Keratinocyte (primary cell): Measurements from ENCODE around the gene NGLY1. TPM values are rescaled to one million over a fixed set of nuclear protein-coding genes. Genes with fewer than 3 reads are reported as not detected.

Experiments
- DNase-seq: peaks from one replicate; pipeline ENCODE4 v3.0.0-alpha.2; 2011; ENCODE audit warnings: low read depth, missing footprints, low spot score
- FAIRE-seq: peaks from 2 replicates; lab custom pipeline; 2011; peaks lifted over from hg19 to GRCh38; lab: Jason Lieb, UNC
- H2AFZ ChIP-seq: 2 replicates; pipeline ENCODE4 v1.6.0; 2012; ENCODE audit warnings: low read length, control low read depth, inconsistent platforms; ENCODE audit not compliant: control insufficient read depth
- H3K27ac ChIP-seq: 2 replicates; pipeline ENCODE4 v1.5.1; 2011; ENCODE audit warnings: low read length; ENCODE audit not compliant: control insufficient read depth, insufficient read depth
- H3K27me3 ChIP-seq: 3 replicates; pipeline ENCODE4 v1.6.0; 2011; ENCODE audit warnings: low read length; ENCODE audit not compliant: control insufficient read depth, insufficient read depth; ENCODE audit errors: extremely low read depth
- H3K36me3 ChIP-seq, 2 experiments: 2 replicates in 1 of 2; 3 replicates in 1 of 2; pipeline ENCODE4 v1.5.1; 2011; ENCODE audit warnings: low read length in 2 of 2, mild to moderate bottlenecking in 1 of 2; ENCODE audit not compliant: control insufficient read depth in 2 of 2, insufficient read depth in 2 of 2; ENCODE audit errors: extremely low read depth in 1 of 2
- H3K4me1 ChIP-seq: 3 replicates; pipeline ENCODE4 v1.5.1; 2011; ENCODE audit warnings: low read length; ENCODE audit not compliant: control insufficient read depth, insufficient read depth; ENCODE audit errors: extremely low read depth
- H3K4me2 ChIP-seq: 3 replicates; pipeline ENCODE4 v1.6.0; 2011; ENCODE audit warnings: low read depth, low read length; ENCODE audit not compliant: control insufficient read depth, insufficient read depth; ENCODE audit errors: extremely low read depth
- H3K4me3 ChIP-seq, 3 experiments: fragments of 200-600 bp in 1 of 3; sonication (generic) in 1 of 3; 2 replicates in 2 of 3; 3 replicates in 1 of 3; pipeline ENCODE4 v1.5.1; 2011 to 2016; ENCODE audit warnings: low read length in 3 of 3, mild to moderate bottlenecking in 3 of 3, control low read depth in 2 of 3, inconsistent platforms in 1 of 3, low read depth in 1 of 3, mixed read lengths in 1 of 3, mixed run types in 1 of 3, moderate library complexity in 1 of 3; ENCODE audit not compliant: control insufficient read depth in 2 of 3, insufficient read depth in 2 of 3; ENCODE audit errors: extremely low read depth in 1 of 3
- H3K79me2 ChIP-seq: 2 replicates; pipeline ENCODE4 v1.6.0; 2012; ENCODE audit warnings: low read length; ENCODE audit not compliant: control insufficient read depth, insufficient read depth
- H3K9ac ChIP-seq: 3 replicates; pipeline ENCODE4 v1.6.0; 2011; ENCODE audit warnings: low read length; ENCODE audit not compliant: control insufficient read depth, insufficient read depth; ENCODE audit errors: extremely low read depth
- H3K9me1 ChIP-seq: 3 replicates; pipeline ENCODE4 v1.6.0; 2011; ENCODE audit warnings: low read length; ENCODE audit not compliant: control insufficient read depth, insufficient read depth; ENCODE audit errors: extremely low read depth
- H3K9me3 ChIP-seq: 2 replicates; pipeline ENCODE4 v1.5.1; 2012; ENCODE audit warnings: low read depth, low read length; ENCODE audit not compliant: control insufficient read depth
- H4K20me1 ChIP-seq: 3 replicates; pipeline ENCODE4 v1.6.0; 2011; ENCODE audit warnings: low read length; ENCODE audit not compliant: control insufficient read depth, insufficient read depth; ENCODE audit errors: extremely low read depth
- EZH2 ChIP-seq: IDR thresholded peaks from one replicate; pipeline ENCODE4 v1.6.1; 2012; ENCODE audit warnings: inconsistent platforms, mild to moderate bottlenecking, low read length, moderate library complexity
- dilution Hi-C: fragments of 300-500 bp; cut with MboI; formaldehyde crosslinking; loops from one replicate; pipeline ENCODE4 v1.7.0; 2020; ENCODE audit warnings: low sequenced_read_pairs; ENCODE audit not compliant: extremely low pct_ligation_motif_present
- polyA plus RNA-seq, 5 experiments: library from polyadenylated mRNA; depleted of rRNA in 3 of 5; stranded (reverse) in 3 of 5; stranded (forward) in 1 of 5; unstranded in 1 of 5; fragments of >200 nt; gene quantifications; 1 replicate in 1 of 5; 2 replicates in 3 of 5; 3 replicates in 1 of 5; pipeline versions ENCODE4 v1.2.1 to v1.2.3, GENCODE V29; 2011 to 2012; ENCODE audit warnings: missing spikeins in 2 of 5, low read depth in 1 of 5, low replicate concordance in 1 of 5
- TF ChIP-seq, protein P1 (sequence below), 3 experiments: IDR thresholded peaks in 1 of 3; conservative IDR thresholded peaks in 1 of 3; optimal IDR thresholded peaks in 1 of 3; 2 replicates in 2 of 3; 3 replicates in 1 of 3; pipeline versions ENCODE3 to v1.5.1; 2011; ENCODE audit warnings: low read length in 3 of 3, mild to moderate bottlenecking in 3 of 3, moderate library complexity in 2 of 3, control low read depth in 1 of 3, inconsistent platforms in 1 of 3; ENCODE audit not compliant: insufficient read depth in 2 of 3; ENCODE audit errors: extremely low read depth in 1 of 3

NGLY1 gene
- polyA plus RNA-seq, 1 donor (not counting 4 experiments of a cell fraction or from before 2014, with no cell fraction given): 19.5 TPM

DNA sequence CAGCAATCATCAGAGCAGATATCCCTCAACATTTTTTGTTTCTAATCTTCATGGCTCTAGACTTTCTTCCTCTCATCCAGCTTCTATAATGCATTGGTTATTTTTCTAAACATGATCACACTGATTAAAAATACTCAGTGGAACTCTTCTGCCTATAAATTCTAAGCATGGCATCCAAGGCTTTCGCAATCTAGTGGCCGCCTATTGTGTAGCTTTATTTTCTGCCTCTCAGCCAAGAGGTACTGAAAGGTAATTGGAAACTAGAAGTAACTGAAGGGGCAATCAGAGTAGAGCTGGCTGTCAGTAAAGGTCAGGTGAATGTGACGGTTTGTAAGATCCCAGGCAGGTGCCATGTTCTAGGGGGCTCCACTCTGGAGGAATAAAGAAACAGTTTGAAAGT lies 40.1 kb upstream of the NGLY1 start:
- H3K4me1 ChIP-seq: no peaks in the 10 kb centered on the region
- no peak overlapping the region for H3K4me2 ChIP-seq
- no peaks in the 10 kb centered on the region for H3K9me1 ChIP-seq
- H3K4me3 ChIP-seq: no peak overlapping the region
- dilution Hi-C loops: no loop called here
- no peak overlapping the region for H3K27ac ChIP-seq
- no peak overlapping the region for H3K9ac ChIP-seq
- no peaks in the 10 kb centered on the region for H3K36me3 ChIP-seq
- no peaks in the 10 kb centered on the region for H3K9me3 ChIP-seq
- FAIRE-seq (no peak), DNase-seq (no peak)
- H3K27me3 ChIP-seq: no peaks in the 10 kb centered on the region
- TF ChIP-seq, protein P1, sequence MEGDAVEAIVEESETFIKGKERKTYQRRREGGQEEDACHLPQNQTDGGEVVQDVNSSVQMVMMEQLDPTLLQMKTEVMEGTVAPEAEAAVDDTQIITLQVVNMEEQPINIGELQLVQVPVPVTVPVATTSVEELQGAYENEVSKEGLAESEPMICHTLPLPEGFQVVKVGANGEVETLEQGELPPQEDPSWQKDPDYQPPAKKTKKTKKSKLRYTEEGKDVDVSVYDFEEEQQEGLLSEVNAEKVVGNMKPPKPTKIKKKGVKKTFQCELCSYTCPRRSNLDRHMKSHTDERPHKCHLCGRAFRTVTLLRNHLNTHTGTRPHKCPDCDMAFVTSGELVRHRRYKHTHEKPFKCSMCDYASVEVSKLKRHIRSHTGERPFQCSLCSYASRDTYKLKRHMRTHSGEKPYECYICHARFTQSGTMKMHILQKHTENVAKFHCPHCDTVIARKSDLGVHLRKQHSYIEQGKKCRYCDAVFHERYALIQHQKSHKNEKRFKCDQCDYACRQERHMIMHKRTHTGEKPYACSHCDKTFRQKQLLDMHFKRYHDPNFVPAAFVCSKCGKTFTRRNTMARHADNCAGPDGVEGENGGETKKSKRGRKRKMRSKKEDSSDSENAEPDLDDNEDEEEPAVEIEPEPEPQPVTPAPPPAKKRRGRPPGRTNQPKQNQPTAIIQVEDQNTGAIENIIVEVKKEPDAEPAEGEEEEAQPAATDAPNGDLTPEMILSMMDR (optimal IDR thresholded peaks at IDR 0.05 in 1 of 3, IDR thresholded peaks at IDR 0.05 in 1 of 3, conservative IDR thresholded peaks at IDR 0.05 in 1 of 3; ENCODE audit: extremely low read depth in 1 of 3, insufficient read depth in 2 of 3, low read length in 3 of 3): no peak
- no peak for TF ChIP-seq EZH2
- H2AFZ ChIP-seq: no peak overlapping the region
- no peaks in the 10 kb centered on the region for H3K79me2 ChIP-seq
- no peaks in the 10 kb centered on the region for H4K20me1 ChIP-seq

DNA sequence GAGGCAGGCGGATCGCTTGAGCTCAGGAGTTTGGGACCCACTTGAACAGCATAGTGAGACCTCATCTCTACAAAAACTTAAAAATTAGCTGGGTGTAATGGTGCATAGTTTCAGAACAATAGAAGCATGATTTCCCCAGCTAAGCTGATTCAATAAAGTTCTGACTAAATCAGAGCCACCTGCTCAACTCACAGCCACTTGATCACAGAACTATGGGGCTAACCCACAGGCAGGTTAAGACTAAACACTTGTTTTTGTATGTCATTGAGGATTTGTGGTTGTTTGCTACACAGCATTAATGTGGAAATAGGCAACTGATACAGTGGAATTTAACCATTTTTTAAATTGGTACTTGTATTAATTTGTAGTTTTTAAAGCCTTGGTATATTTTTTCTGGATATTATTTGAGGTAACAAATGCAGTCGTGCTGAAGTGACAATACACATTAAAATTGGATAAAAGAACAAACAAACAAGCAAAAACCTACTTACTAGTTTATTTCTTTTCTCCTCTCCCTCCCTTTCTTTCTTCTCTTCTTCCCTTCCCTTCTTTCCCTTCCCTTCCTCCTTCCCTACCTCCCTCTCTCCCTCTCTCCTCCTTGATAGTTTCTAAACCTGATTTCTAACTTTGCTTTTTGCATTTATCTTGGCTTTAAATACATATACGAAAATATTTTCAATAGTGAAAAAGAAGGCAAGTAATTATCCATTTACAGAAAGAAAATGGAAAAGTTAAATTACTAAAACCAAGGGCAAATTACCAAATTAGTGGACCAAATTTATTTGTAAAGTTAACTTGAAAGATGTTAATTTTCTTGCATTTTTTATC lies 38.7 kb upstream of the NGLY1 start:
- Histone ChIP-seq H3K79me2 (no peaks in the 10 kb centered on the region), H3K9me3 (no peaks in the 10 kb centered on the region), H3K4me2 (no peak overlapping the region), H2AFZ (no peak overlapping the region), H3K9me1 (no peaks in the 10 kb centered on the region), H3K27me3 (no peaks in the 10 kb centered on the region), H3K4me3 (no peak overlapping the region), H3K4me1 (no peaks in the 10 kb centered on the region), H3K9ac (no peak overlapping the region), H3K27ac (no peak overlapping the region), H4K20me1 (no peaks in the 10 kb centered on the region), H3K36me3 (no peaks in the 10 kb centered on the region)
- TF ChIP-seq, protein P1 (optimal IDR thresholded peaks at IDR 0.05 in 1 of 3, IDR thresholded peaks at IDR 0.05 in 1 of 3, conservative IDR thresholded peaks at IDR 0.05 in 1 of 3; ENCODE audit: extremely low read depth in 1 of 3, insufficient read depth in 2 of 3, low read length in 3 of 3): no peak
- TF ChIP-seq EZH2: no peak
- dilution Hi-C loops: no loop called here
- FAIRE-seq: no peak
- DNase-seq: no peak
